IMR-90 (cell line): ENCODE measurements around the gene CXXC1. TPM values are rescaled to one million over a fixed set of nuclear protein-coding genes. Genes with fewer than 3 reads are reported as not detected.

Experiments
- ATAC-seq: fragments of 200-7000 bp; cut with Tn5 transposase; 2 replicates; pipeline ENCODE4 v1.9.1; 2020; ENCODE audit warnings: low read depth, mild to moderate bottlenecking, moderate library complexity
- BruUV-seq: library from RNA; stranded (reverse); fragments of 400-500 nt; replicated peaks from 2 replicates; lab custom pipeline; 2021; lab: Mats Ljungman, UMichigan
- CTCF ChIA-PET: fragments of 300-600 bp; formaldehyde crosslinking; extraction: SDS; loops from one replicate; lab custom pipeline; 2021; ENCODE audit warnings: antibody characterized with exemption; lab: Yijun Ruan, JAX
- POLR2A ChIA-PET: fragments of 300-600 bp; sonication (Branson Sonifier 250); formaldehyde crosslinking; loops from one replicate; lab custom pipeline; 2022; ENCODE audit warnings: antibody characterized with exemption; ENCODE audit not compliant: unreplicated experiment; lab: Charles Lee
- DNase-seq: peaks from one replicate; pipeline ENCODE4 v3.0.0; 2013
- H2AFZ ChIP-seq: replicated peaks from 2 replicates; pipeline ENCODE3; 2013; ENCODE audit warnings: low read length, mild to moderate bottlenecking; ENCODE audit not compliant: poor library complexity
- H2AK5ac ChIP-seq: 2 replicates; pipeline ENCODE4 v1.6.1; 2013; ENCODE audit warnings: low read depth, low read length, inconsistent platforms
- H2AK9ac ChIP-seq: replicated peaks from 2 replicates; pipeline ENCODE3; 2013; ENCODE audit warnings: mild to moderate bottlenecking, low read depth, low read length, moderate library complexity; ENCODE audit not compliant: poor library complexity
- H2BK120ac ChIP-seq: 2 replicates; pipeline ENCODE4 v1.6.1; 2013; ENCODE audit warnings: low read depth, low read length, inconsistent platforms
- H2BK15ac ChIP-seq: 3 replicates; pipeline ENCODE4 v1.6.1; 2013; ENCODE audit warnings: low read depth, low read length, inconsistent platforms
- H2BK20ac ChIP-seq: 2 replicates; pipeline ENCODE4 v1.6.1; 2013; ENCODE audit warnings: low read depth, mild to moderate bottlenecking, inconsistent platforms, low read length, moderate library complexity
- H2BK5ac ChIP-seq: 2 replicates; pipeline ENCODE4 v1.6.1; 2013; ENCODE audit warnings: mild to moderate bottlenecking, low read depth, low read length, inconsistent platforms; ENCODE audit not compliant: poor library complexity, severe bottlenecking
- H3K14ac ChIP-seq: replicated peaks from 2 replicates; pipeline ENCODE4 v1.6.1; 2013; ENCODE audit warnings: low read depth, low read length, inconsistent platforms
- H3K18ac ChIP-seq: 2 replicates; pipeline ENCODE4 v1.6.1; 2013; ENCODE audit warnings: low read depth, low read length, control low read depth
- H3K23ac ChIP-seq: 2 replicates; pipeline ENCODE4 v1.6.1; 2013; ENCODE audit warnings: low read depth, low read length, inconsistent platforms
- H3K27ac ChIP-seq: 2 replicates; pipeline ENCODE4 v1.5.1; 2013; ENCODE audit warnings: mild to moderate bottlenecking, control low read depth, low read length; ENCODE audit not compliant: insufficient read depth
- H3K27me3 ChIP-seq: 2 replicates; pipeline ENCODE4 v1.6.1; 2013; ENCODE audit warnings: low read length; ENCODE audit not compliant: control insufficient read depth, insufficient read depth
- H3K36me3 ChIP-seq: 2 replicates; pipeline ENCODE4 v1.6.1; 2013; ENCODE audit warnings: low read length, mixed read lengths; ENCODE audit not compliant: control insufficient read depth, insufficient read depth
- H3K4ac ChIP-seq: 2 replicates; pipeline ENCODE4 v1.6.1; 2013; ENCODE audit warnings: low read depth, low read length, inconsistent platforms
- H3K4me1 ChIP-seq: 2 replicates; pipeline ENCODE4 v1.6.1; 2013; ENCODE audit warnings: low read length, mixed read lengths; ENCODE audit not compliant: control insufficient read depth, insufficient read depth
- H3K4me2 ChIP-seq: 2 replicates; pipeline ENCODE4 v1.6.1; 2013; ENCODE audit warnings: low read depth, mild to moderate bottlenecking, control low read depth, low read length, moderate library complexity
- H3K4me3 ChIP-seq: 2 replicates; pipeline ENCODE4 v1.5.1; 2013; ENCODE audit warnings: low read depth, mild to moderate bottlenecking, control low read depth, low read length, moderate library complexity; ENCODE audit not compliant: insufficient read depth
- H3K56ac ChIP-seq: 2 replicates; pipeline ENCODE4 v1.6.1; 2013; ENCODE audit warnings: low read length, inconsistent platforms; ENCODE audit not compliant: insufficient read depth; ENCODE audit errors: extremely low read depth
- H3K79me1 ChIP-seq, 2 experiments: 2 replicates each; pipeline ENCODE4 v1.6.1; 2013; ENCODE audit warnings: low read length in 2 of 2, inconsistent platforms in 1 of 2, low read depth in 1 of 2
- H3K9ac ChIP-seq: 2 replicates; pipeline ENCODE4 v1.6.1; 2013; ENCODE audit warnings: low read depth, low read length, control low read depth
- H3K9me1 ChIP-seq: 2 replicates; pipeline ENCODE4 v1.6.1; 2013; ENCODE audit warnings: low read length, inconsistent platforms; ENCODE audit not compliant: insufficient read depth
- H3K9me3 ChIP-seq: 2 replicates; pipeline ENCODE4 v1.6.1; 2013; ENCODE audit warnings: low read length; ENCODE audit not compliant: control insufficient read depth, insufficient read depth
- H4K20me1 ChIP-seq: 2 replicates; pipeline ENCODE4 v1.6.1; 2013; ENCODE audit warnings: low read length, inconsistent platforms; ENCODE audit not compliant: insufficient read depth
- H4K5ac ChIP-seq: 2 replicates; pipeline ENCODE4 v1.6.1; 2013; ENCODE audit warnings: mild to moderate bottlenecking, low read depth, low read length, control low read depth
- H4K8ac ChIP-seq, 2 experiments: 2 replicates each; pipeline ENCODE4 v1.6.1; 2013; ENCODE audit warnings: low read depth in 2 of 2, low read length in 2 of 2, control low read depth in 1 of 2, inconsistent platforms in 1 of 2
- H4K91ac ChIP-seq: 2 replicates; pipeline ENCODE4 v1.6.1; 2013; ENCODE audit warnings: low read depth, low read length, inconsistent platforms; ENCODE audit not compliant: insufficient read depth
- CHD1 ChIP-seq: IDR thresholded peaks from 2 replicates; pipeline ENCODE4 v1.6.1; 2012; ENCODE audit warnings: low read depth, low read length, improper control_type of control experiment
- RAD21 ChIP-seq: IDR thresholded peaks from 2 replicates; pipeline ENCODE4 v1.6.1; 2012; ENCODE audit warnings: low read length, improper control_type of control experiment
- SMC3 ChIP-seq: fragments of 150-350 bp; IDR thresholded peaks from 2 replicates; pipeline ENCODE4 v1.6.1; 2016; ENCODE audit warnings: low read depth, mild to moderate bottlenecking, antibody characterized with exemption, low read length, moderate library complexity
- WGBS, 2 experiments: methylation state at CpG; one replicate each; pipeline versions ENCODE4 v1.1.5 to v1.1.7; 2013; ENCODE audit warnings: missing lambda C conversion rate in 2 of 2; ENCODE audit not compliant: insufficient read length in 1 of 2; ENCODE audit errors: extremely low coverage in 2 of 2; 5-methylcytosine and 5-hydroxymethylcytosine counted together
- dilution Hi-C: fragments of 300-500 bp; cut with HindIII; formaldehyde crosslinking; loops from one replicate; pipeline ENCODE4 v1.14.3; 2018; ENCODE audit warnings: low sequenced_read_pairs; ENCODE audit not compliant: unreplicated experiment
- in situ Hi-C: fragments of 300-500 bp; cut with MboI; formaldehyde crosslinking; loops from 3 replicates; pipeline ENCODE4 v1.14.3; 2019; ENCODE audit warnings: low sequenced_read_pairs, inconsistent platforms, mixed read lengths
- intact Hi-C: fragments of 100-400 bp; cut with micrococcal nuclease; formaldehyde crosslinking; loops from 2 replicates; pipeline ENCODE4 v1.10.0; 2022
- polyA plus RNA-seq, 3 experiments: library from polyadenylated mRNA; depleted of rRNA; stranded (reverse); fragments of >200 nt; gene quantifications; 2 replicates each; pipeline ENCODE4 v1.2.3, GENCODE V29; 2012; ENCODE audit warnings: low replicate concordance in 1 of 3
- total RNA-seq: library from RNA; depleted of rRNA; stranded (reverse); fragments of >200 nt; gene quantifications from 2 replicates; pipeline ENCODE4 v1.2.3, GENCODE V29; 2012

Gene CXXC1
- total and polyA plus RNA-seq, 2 of the 4 experiments (the other 2 are of a cell fraction) = 24.0 to 66.2 TPM

GRCh38 chr18:50284255-50284885 lies 3.1 kb downstream of the CXXC1 start:
- Histone ChIP-seq H3K36me3 (peaks cover 33% of the 10 kb centered on the region), H3K23ac (no peak overlapping the region), H2BK120ac (no peak overlapping the region), H2AK5ac (no peak overlapping the region), H4K91ac (no peak overlapping the region), H3K79me1 (peaks cover 13 to 40% of the 10 kb centered on the region in 2 experiments), H4K8ac (no peak overlapping the region), H2AFZ (no peak overlapping the region), H4K5ac (no peak overlapping the region), H2BK20ac (no peak overlapping the region), H3K14ac (no peak overlapping the region), H3K56ac (no peak overlapping the region), H3K18ac (no peak overlapping the region), H3K4me3 (no peak overlapping the region), H3K9me1 (peaks cover 9% of the 10 kb centered on the region; the same call in 1 of the 2 replicates), H3K27me3 (no peaks in the 10 kb centered on the region), H3K27ac (no peak overlapping the region), H3K4me2 (no peak overlapping the region), H3K4ac (no peak overlapping the region), H3K4me1 (peaks cover 10% of the 10 kb centered on the region), H2BK5ac (no peak overlapping the region), H3K9ac (no peak overlapping the region), H3K9me3 (no peaks in the 10 kb centered on the region), H2AK9ac (no peak overlapping the region), H2BK15ac (no peak overlapping the region), H4K20me1 (peaks cover 7% of the 10 kb centered on the region; the same call in 1 of the 2 replicates)
- WGBS, 2 experiments = 86% methylated on average over 7 of the region's 15 CpGs; no CpG with 5 or more reads in 1 of the 2 experiments
- no peak for TF ChIP-seq RAD21
- TF ChIP-seq CHD1 = no peak
- no peak for TF ChIP-seq SMC3
- ChIA-PET POLR2A (no interaction called here), CTCF (no interaction called here)
- BruUV-seq = no TSS peak
- intact Hi-C loops (loop anchor here (10.0 kb wide), 1 partner anchor 790 kb away; the partner anchor contains the start of gene RPL17), dilution Hi-C loops (no loop called here), in situ Hi-C loops (loop anchor here (25.0 kb wide), 2 partner anchors 753 to 1647 kb away; partner anchors contain the start of gene SMAD4)
- ATAC-seq (no peak), DNase-seq (no peak)
